Measurements from ENCODE around the gene POLD2.

Gene POLD2

DNA sequence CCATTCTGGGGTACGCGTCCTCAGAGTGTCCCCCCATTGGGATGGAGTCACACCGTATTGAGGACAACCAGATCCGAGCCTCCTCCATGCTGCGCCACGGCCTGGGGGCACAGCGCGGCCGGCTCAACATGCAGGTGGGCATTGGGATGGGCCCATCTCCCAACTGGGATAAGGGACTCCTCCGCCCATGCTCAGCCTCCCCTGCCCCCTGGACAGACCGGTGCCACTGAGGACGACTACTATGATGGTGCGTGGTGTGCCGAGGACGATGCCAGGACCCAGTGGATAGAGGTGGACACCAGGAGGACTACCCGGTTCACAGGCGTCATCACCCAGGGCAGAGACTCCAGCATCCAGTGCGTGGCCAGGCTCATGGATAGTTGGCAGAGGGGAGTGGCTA lies 13.4 kb downstream of the POLD2 start:
- no peak for DNase-seq (ENCODE audit: low spot score)
- TF ChIP-seq, protein P1, sequence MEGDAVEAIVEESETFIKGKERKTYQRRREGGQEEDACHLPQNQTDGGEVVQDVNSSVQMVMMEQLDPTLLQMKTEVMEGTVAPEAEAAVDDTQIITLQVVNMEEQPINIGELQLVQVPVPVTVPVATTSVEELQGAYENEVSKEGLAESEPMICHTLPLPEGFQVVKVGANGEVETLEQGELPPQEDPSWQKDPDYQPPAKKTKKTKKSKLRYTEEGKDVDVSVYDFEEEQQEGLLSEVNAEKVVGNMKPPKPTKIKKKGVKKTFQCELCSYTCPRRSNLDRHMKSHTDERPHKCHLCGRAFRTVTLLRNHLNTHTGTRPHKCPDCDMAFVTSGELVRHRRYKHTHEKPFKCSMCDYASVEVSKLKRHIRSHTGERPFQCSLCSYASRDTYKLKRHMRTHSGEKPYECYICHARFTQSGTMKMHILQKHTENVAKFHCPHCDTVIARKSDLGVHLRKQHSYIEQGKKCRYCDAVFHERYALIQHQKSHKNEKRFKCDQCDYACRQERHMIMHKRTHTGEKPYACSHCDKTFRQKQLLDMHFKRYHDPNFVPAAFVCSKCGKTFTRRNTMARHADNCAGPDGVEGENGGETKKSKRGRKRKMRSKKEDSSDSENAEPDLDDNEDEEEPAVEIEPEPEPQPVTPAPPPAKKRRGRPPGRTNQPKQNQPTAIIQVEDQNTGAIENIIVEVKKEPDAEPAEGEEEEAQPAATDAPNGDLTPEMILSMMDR (IDR thresholded peaks at IDR 0.05; ENCODE audit: extremely low read depth, missing control alignments), result no peak

DNA sequence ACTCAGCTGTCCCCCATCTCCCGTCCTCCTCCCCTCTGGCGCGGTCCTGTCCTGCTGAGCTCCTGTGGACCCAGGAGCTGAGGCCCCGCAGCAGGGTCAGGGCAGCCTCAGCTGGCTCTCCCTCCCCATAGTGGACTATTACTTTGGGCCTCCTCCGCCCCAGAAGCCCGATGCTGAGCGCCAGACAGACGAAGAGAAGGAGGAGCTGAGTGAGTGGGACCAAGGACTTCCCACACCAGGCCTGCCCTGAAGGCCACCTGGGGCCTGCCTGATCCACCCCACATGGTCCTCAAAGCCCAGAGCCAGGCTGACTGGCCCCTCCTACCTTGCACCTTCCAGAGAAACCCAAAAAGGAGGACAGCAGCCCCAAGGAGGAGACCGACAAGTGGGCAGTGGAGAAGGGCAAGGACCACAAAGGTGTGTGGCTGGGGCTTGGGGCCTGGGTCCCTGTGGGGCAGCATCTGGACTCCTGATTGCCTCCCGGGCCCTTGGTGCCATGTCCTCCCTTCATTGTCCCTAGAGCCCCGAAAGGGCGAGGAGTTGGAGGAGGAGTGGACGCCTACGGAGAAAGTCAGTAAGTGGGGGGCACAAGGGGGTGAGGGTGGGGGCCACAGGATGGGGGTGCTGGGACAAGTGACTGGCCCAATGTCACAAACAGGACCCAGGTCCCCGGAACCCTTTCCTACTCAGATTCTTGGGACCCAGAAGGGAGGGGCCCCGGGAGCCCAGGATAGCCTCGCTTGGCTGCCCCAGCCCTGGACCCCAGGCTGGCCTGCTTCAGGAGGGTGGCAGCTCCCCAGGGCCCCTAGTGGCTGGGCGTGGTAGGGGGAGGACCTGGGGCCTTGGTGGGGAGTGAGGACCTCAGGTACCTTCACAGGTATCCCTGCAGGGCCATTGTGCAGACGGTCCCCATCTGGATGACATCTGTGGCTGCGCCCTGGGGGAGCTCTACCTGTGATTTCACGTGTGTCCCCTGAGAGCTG lies 14.3 kb downstream of the POLD2 start:
- no peak for DNase-seq (ENCODE audit: low spot score)
- TF ChIP-seq, protein P1 (IDR thresholded peaks at IDR 0.05; ENCODE audit: extremely low read depth, missing control alignments), result no peak

DNA sequence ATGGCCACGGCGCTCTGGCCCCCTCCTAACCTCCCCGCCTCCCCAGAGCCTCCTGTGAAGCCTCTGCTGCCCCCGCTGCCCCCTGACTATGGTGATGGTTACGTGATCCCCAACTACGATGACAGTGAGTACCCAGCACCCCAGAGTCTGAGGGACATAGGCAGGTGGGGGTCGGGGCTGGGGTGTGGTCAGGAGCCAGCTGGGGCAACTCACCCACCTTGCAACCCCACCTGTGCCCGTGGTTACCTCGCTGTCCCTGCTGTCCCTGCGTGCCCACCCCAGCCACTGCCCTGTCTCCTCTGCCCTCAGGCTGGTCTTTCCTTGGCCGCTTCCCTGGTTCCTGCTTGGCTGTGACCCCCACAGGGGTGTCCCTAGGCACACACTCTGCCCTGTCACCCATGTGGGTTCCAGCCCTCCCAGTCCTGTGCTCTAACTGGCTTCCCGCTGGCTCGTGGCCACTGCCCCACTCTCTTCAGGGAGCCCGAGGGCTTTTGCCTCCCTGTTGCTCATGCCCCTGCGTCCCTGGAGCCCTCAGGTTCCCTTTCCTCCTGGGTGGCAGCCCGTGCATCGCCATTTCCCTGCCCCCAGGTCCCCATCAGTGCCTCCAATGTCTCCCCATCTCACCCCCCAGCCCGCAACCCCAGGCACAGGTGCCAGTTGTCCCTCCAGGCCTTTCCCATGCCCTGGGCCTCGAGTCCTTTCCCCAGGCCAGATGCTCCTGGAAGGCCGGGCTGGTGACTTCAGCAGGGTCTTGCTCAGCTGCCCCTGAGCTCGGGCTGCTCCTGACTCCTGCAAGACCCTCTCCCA lies 15.2 kb downstream of the POLD2 start:
- no peak for DNase-seq (ENCODE audit: low spot score)
- TF ChIP-seq, protein P1 (IDR thresholded peaks at IDR 0.05; ENCODE audit: extremely low read depth, missing control alignments), result no peak

DNA sequence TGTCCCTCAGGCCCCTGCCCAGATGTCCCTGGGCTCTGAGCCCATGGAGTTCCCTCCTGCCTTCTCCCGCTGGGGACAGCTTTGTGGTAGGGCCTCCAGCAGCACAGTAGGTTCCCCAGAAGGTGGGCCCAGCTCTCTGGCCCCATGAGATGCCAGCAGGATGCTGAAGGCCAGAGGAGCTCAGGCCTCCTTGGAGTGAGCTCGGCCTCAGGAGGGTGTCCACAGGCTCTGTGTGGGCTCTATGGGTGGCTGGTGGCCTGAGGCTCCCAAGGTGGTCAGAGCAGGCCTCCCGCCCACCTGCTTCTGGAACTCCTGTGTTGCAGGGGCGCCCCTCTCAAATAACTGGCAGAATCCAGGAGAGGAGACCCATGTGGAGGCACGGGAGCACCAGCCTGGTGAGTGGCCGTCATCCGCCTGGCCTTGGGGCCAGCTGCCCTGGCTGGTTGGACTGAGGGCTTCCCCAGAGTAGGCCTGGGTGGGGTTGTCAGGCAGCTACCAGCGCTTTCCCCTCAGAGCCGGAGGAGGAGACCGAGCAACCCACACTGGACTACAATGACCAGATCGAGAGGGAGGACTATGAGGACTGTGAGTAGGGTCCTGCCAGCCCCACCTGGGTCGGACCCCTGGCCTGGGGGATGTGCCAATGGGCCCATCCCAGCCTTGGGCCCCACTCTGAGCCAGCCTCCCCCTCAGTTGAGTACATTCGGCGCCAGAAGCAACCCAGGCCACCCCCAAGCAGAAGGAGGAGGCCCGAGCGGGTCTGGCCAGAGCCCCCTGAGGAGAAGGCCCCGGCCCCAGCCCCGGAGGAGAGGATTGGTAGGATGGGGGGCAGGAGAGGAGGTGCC lies 16.0 kb downstream of the POLD2 start:
- no peak for DNase-seq (ENCODE audit: low spot score)
- TF ChIP-seq, protein P1 (IDR thresholded peaks at IDR 0.05; ENCODE audit: extremely low read depth, missing control alignments), result no peak

DNA sequence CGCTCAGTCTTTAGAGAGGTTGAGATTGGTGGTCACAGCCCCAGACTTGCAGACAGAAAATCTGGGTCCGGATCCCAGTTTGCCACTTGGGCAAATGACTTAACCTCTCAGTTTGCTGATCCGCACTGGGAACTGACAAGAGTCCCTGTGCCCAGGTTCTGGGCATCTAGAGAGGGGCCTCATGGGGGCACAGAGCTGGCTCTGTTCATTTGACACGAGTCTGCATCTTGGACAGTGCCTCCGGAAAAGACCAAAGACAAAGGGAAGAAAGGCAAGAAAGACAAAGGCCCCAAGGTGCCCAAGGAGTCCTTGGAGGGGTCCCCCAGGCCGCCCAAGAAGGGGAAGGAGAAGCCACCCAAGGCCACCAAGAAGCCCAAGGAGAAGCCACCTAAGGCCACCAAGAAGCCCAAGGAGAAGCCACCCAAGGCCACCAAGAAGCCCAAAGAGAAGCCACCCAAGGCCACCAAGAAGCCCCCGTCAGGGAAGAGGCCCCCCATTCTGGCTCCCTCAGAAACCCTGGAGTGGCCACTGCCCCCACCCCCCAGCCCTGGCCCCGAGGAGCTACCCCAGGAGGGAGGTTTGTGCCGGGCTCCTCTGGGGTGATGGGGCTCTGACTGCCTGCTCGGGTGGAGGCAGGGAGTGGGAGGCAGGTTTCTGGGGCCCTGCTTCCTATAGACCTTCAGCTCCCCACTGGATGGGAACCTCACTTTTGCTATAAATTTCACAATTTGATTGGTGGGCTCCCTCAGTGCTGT lies 16.9 kb downstream of the POLD2 start:
- TF ChIP-seq, protein P1 (IDR thresholded peaks at IDR 0.05; ENCODE audit: extremely low read depth, missing control alignments), result no peak
- DNase-seq (ENCODE audit: low spot score), result no peak

DNA sequence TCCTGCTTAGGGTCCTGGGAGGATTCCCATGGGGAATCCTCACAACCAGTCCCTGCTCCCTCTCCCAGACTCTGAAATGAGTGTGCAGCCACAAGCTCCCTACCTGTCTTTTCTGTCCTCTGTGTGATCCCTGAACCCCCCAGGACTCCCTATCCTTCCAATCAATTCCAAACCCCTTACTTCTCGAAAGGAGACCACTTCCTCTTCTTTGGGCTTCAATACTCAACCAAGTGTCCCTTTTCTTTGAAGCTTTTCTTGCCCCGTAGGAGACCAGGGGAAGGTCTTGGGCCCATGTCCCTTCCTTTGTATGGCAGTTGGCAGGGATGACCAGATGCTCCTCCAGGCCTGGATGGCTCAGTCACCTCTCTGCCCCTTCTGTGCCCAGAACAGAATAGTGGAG lies 17.5 kb downstream of the POLD2 start:
- peak; percentile 33 for DNase-seq (ENCODE audit: low spot score)
- TF ChIP-seq, protein P1 (IDR thresholded peaks at IDR 0.05; ENCODE audit: extremely low read depth, missing control alignments), result no peak

All from GM20000 (cell line).